ENCODE measurements around the gene CCRL2. TPM values are rescaled to one million over a fixed set of nuclear protein-coding genes. Genes with fewer than 3 reads are reported as not detected.

CCRL2 gene
- polyA plus RNA-seq, 6 donors from 2014 or later = 0.73 to 1.8 (median 1.2) TPM; not detected in 1

GRCh38 chr3:46370839-46371518 lies 36.1 kb upstream of the CCRL2 start, which contains the start of gene CCR5:
Gene CCR5, plus strand, starts transcription at chr3:46370946. Its CDS starts 1,957 bp downstream, at chr3:46372903.
- no peaks in the 10 kb centered on the region for H3K36me3 Mint-ChIP-seq
- H3K4me1 Mint-ChIP-seq = peaks cover 11 to 18% (median 14%) of the 10 kb centered on the region in 3 donors
- ATAC-seq (ENCODE audit: low read depth in 2 of 2) (no peak), DNase-seq (no peak)
- H3K4me3 Mint-ChIP-seq = peak within 1 kb of the TSS in 1 of 8 donors; percentile 22
- H3K27me3 Mint-ChIP-seq = peaks cover 5 to 14% (median 11%) of the 10 kb centered on the region in 3 donors
- H3K9me3 Mint-ChIP-seq = no peaks in the 10 kb centered on the region
- peak within 1 kb of the TSS in 1 of 6 donors; percentile 2 for H3K27ac Mint-ChIP-seq

GRCh38 chr3:46371519-46372340 lies 35.3 kb upstream of the CCRL2 start:
- H3K27ac Mint-ChIP-seq = no peak overlapping the region

GRCh38 chr3:46372492-46373359 lies 34.3 kb upstream of the CCRL2 start:
- Mint-ChIP-seq H3K9me3 (no peaks in the 10 kb centered on the region), H3K27me3 (peaks cover 5 to 14% (median 11%) of the 10 kb centered on the region in 3 donors), H3K4me3 (no peak overlapping the region), H3K36me3 (no peaks in the 10 kb centered on the region), H3K4me1 (peaks cover 8 to 18% (median 14%) of the 10 kb centered on the region in 3 donors), H3K27ac (peak overlapping the region in 1 of 6 donors; percentile 53)
- ATAC-seq (ENCODE audit: low read depth in 2 of 2) (peak in 1 of 2 donors; percentile 56), DNase-seq (no peak)

More at GRCh38 chr3:46371519-46372340, 35.3 kb upstream of the CCRL2 start:
- ATAC-seq (ENCODE audit: low read depth in 2 of 2) (no peak), DNase-seq (no peak)
- H3K9me3 Mint-ChIP-seq = no peaks in the 10 kb centered on the region
- H3K4me1 Mint-ChIP-seq = peaks cover 8 to 18% (median 14%) of the 10 kb centered on the region in 3 donors
- no peak overlapping the region for H3K4me3 Mint-ChIP-seq
- no peaks in the 10 kb centered on the region for H3K36me3 Mint-ChIP-seq
- peaks cover 5 to 14% (median 11%) of the 10 kb centered on the region in 3 donors for H3K27me3 Mint-ChIP-seq

- Mint-ChIP-seq H3K36me3 (no peaks in the 10 kb centered on the region), H3K4me1 (peaks cover 4 to 15% (median 11%) of the 10 kb centered on the region in 3 donors), H3K9me3 (no peaks in the 10 kb centered on the region), H3K27me3 (peaks cover 5 to 14% (median 11%) of the 10 kb centered on the region in 3 donors), H3K4me3 (no peak overlapping the region), H3K27ac (no peak overlapping the region)
- ATAC-seq (ENCODE audit: low read depth in 2 of 2) = no peak
- DNase-seq = no peak
These were observed 32.3 kb upstream of the CCRL2 start for GRCh38 chr3:46374755-46375154.

- Mint-ChIP-seq H3K27ac (no peak overlapping the region), H3K36me3 (no peaks in the 10 kb centered on the region), H3K27me3 (peaks cover 5 to 14% (median 11%) of the 10 kb centered on the region in 3 donors), H3K4me3 (no peak overlapping the region), H3K9me3 (no peaks in the 10 kb centered on the region), H3K4me1 (peaks cover 8 to 19% (median 16%) of the 10 kb centered on the region in 3 donors)
- ATAC-seq (ENCODE audit: low read depth in 2 of 2) (no peak), DNase-seq (no peak)
These were observed 31.8 kb upstream of the CCRL2 start for GRCh38 chr3:46375218-46375617.

GRCh38 chr3:46375814-46376213 lies 31.2 kb upstream of the CCRL2 start:
- Mint-ChIP-seq H3K27ac (no peak overlapping the region), H3K4me1 (peaks cover 14 to 20% (median 19%) of the 10 kb centered on the region in 3 donors), H3K36me3 (no peaks in the 10 kb centered on the region), H3K27me3 (peaks cover 5 to 14% (median 11%) of the 10 kb centered on the region in 3 donors), H3K4me3 (no peak overlapping the region), H3K9me3 (no peaks in the 10 kb centered on the region)
- ATAC-seq (ENCODE audit: low read depth in 2 of 2) = no peak
- DNase-seq = no peak

- H3K27me3 Mint-ChIP-seq = peaks cover 5 to 11% (median 8%) of the 10 kb centered on the region in 3 donors
- H3K27ac Mint-ChIP-seq = no peak overlapping the region
- ATAC-seq (ENCODE audit: low read depth in 2 of 2) (peak in 1 of 2 donors; percentile 58), DNase-seq (peak; percentile 35)
- H3K4me1 Mint-ChIP-seq = peaks cover 24 to 29% (median 27%) of the 10 kb centered on the region in 3 donors
- H3K4me3 Mint-ChIP-seq = no peak overlapping the region
- no peaks in the 10 kb centered on the region for H3K9me3 Mint-ChIP-seq
- H3K36me3 Mint-ChIP-seq = no peaks in the 10 kb centered on the region
These were observed 28.6 kb upstream of the CCRL2 start for GRCh38 chr3:46378426-46378942.

- H3K4me1 Mint-ChIP-seq = peaks cover 36 to 45% (median 44%) of the 10 kb centered on the region in 3 donors
- no peak for DNase-seq
These were observed 26.4 kb upstream of the CCRL2 start for GRCh38 chr3:46380471-46381221.

GRCh38 chr3:46381625-46382024 lies 25.4 kb upstream of the CCRL2 start:
- no peak for DNase-seq
- no peaks in the 10 kb centered on the region for H3K9me3 Mint-ChIP-seq
- no peaks in the 10 kb centered on the region for H3K36me3 Mint-ChIP-seq
- no peaks in the 10 kb centered on the region for H3K27me3 Mint-ChIP-seq
- ATAC-seq (ENCODE audit: low read depth in 2 of 2) = no peak
- no peak overlapping the region for H3K27ac Mint-ChIP-seq
- peaks cover 42 to 52% (median 51%) of the 10 kb centered on the region in 3 donors for H3K4me1 Mint-ChIP-seq
- no peak overlapping the region for H3K4me3 Mint-ChIP-seq

More at GRCh38 chr3:46380471-46381221, 26.4 kb upstream of the CCRL2 start:
- Mint-ChIP-seq H3K27ac (peak overlapping the region in 3 of 6 donors; percentile 34 to 76 (median 46)), H3K27me3 (no peaks in the 10 kb centered on the region), H3K4me3 (peak overlapping the region in 5 of 8 donors; percentile 3 to 61 (median 47)), H3K9me3 (no peaks in the 10 kb centered on the region), H3K36me3 (no peaks in the 10 kb centered on the region)
- no peak for ATAC-seq (ENCODE audit: low read depth in 2 of 2)

- ATAC-seq (ENCODE audit: low read depth in 2 of 2) (peak; percentile 80 to 85), DNase-seq (peak; percentile 56)
- peak overlapping the region; percentile 46 to 88 (median 80) for H3K4me3 Mint-ChIP-seq
- no peaks in the 10 kb centered on the region for H3K27me3 Mint-ChIP-seq
- H3K27ac Mint-ChIP-seq = peak overlapping the region; percentile 81 to 94 (median 90)
- H3K9me3 Mint-ChIP-seq = no peaks in the 10 kb centered on the region
- peaks cover 38 to 49% (median 48%) of the 10 kb centered on the region in 3 donors for H3K4me1 Mint-ChIP-seq
- H3K36me3 Mint-ChIP-seq = no peaks in the 10 kb centered on the region
These were observed 23.7 kb upstream of the CCRL2 start for GRCh38 chr3:46383211-46383950.

- Mint-ChIP-seq H3K4me1 (peaks cover 37 to 47% (median 46%) of the 10 kb centered on the region in 3 donors), H3K4me3 (peak overlapping the region; percentile 46 to 88 (median 80)), H3K27me3 (no peaks in the 10 kb centered on the region), H3K27ac (peak overlapping the region in 5 of 6 donors; percentile 12 to 93 (median 81)), H3K9me3 (no peaks in the 10 kb centered on the region), H3K36me3 (no peaks in the 10 kb centered on the region)
- ATAC-seq (ENCODE audit: low read depth in 2 of 2) = peak; percentile 72
- peak; percentile 34 for DNase-seq
These were observed 23.1 kb upstream of the CCRL2 start for GRCh38 chr3:46383951-46384330.

All from naive B cell (primary cell).